K562 (cell line): Measurements from ENCODE around the gene LSM4. TPM values are rescaled to one million over a fixed set of nuclear protein-coding genes. Genes with fewer than 3 reads are reported as not detected.

Experiments used
- ATAC-seq: fragments of 200-7000 bp; cut with Tn5 transposase; 3 replicates; pipeline ENCODE4 v1.9.1; 2020; ENCODE audit warnings: moderate library complexity
- BruUV-seq: library from RNA; stranded (reverse); fragments of 400-500 nt; replicated peaks from 2 replicates; lab custom pipeline; 2021; lab: Mats Ljungman, UMichigan
- CTCF ChIA-PET: fragments of 300-600 bp; formaldehyde crosslinking; extraction: SDS; loops from one replicate; lab custom pipeline; 2021; ENCODE audit warnings: low intra/inter-chr PET ratio; lab: Yijun Ruan, JAX
- POLR2A ChIA-PET: fragments of 300-600, 350-650 bp; sonication (Branson Sonifier 250); formaldehyde crosslinking; extraction: SDS; loops from one replicate; lab custom pipeline; 2021; ENCODE audit warnings: antibody characterized with exemption, inconsistent platforms; lab: Yijun Ruan, JAX
- DNase-seq, 4 experiments: peaks; one replicate each; pipeline versions ENCODE4 v3.0.0 to v3.0.0-alpha.2; 2011 to 2018; ENCODE audit warnings: low spot score in 3 of 4, mixed read lengths in 3 of 4; ENCODE audit errors: extremely low read depth in 1 of 4
- FAIRE-seq: peaks from 2 replicates; lab custom pipeline; 2011; peaks lifted over from hg19 to GRCh38; lab: Jason Lieb, UNC
- H2AFZ ChIP-seq: 2 replicates; pipeline ENCODE4 v1.6.0; 2011; ENCODE audit warnings: low read depth, low read length, control low read depth, inconsistent platforms
- H3K27ac ChIP-seq: fragments of 200-600 bp; 3 replicates; pipeline ENCODE4 v1.8.0; 2011; ENCODE audit warnings: low read depth, mild to moderate bottlenecking, control low read depth, inconsistent platforms, low read length, moderate library complexity, mixed read lengths; ENCODE audit errors: extremely low read depth
- H3K27me3 ChIP-seq, 2 experiments: fragments of 300-600 bp in 1 of 2; 2 replicates in 1 of 2; 3 replicates in 1 of 2; pipeline versions ENCODE4 v1.6.0 to v1.8.0; 2011; ENCODE audit warnings: inconsistent platforms in 2 of 2, low read length in 2 of 2, mild to moderate bottlenecking in 1 of 2, mixed read lengths in 1 of 2, moderate library complexity in 1 of 2; ENCODE audit not compliant: control insufficient read depth in 2 of 2, insufficient read depth in 2 of 2
- H3K36me3 ChIP-seq: fragments of 300-600 bp; 3 replicates; pipeline ENCODE4 v1.8.0; 2011; ENCODE audit warnings: mild to moderate bottlenecking, low read length, inconsistent platforms; ENCODE audit not compliant: control insufficient read depth, insufficient read depth
- H3K4me1 ChIP-seq, 2 experiments: fragments of 200-600 bp in 1 of 2; replicated peaks in 1 of 2; 2 replicates in 1 of 2; 3 replicates in 1 of 2; pipeline versions ENCODE4 v1.5.1 to v1.8.0; 2011; ENCODE audit warnings: inconsistent platforms in 2 of 2, low read length in 2 of 2, mild to moderate bottlenecking in 1 of 2, mixed read lengths in 1 of 2, moderate library complexity in 1 of 2; ENCODE audit not compliant: control insufficient read depth in 2 of 2, insufficient read depth in 2 of 2
- H3K4me2 ChIP-seq: 2 replicates; pipeline ENCODE4 v1.6.1; 2011; ENCODE audit warnings: low read length, control low read depth, inconsistent platforms, mixed read lengths; ENCODE audit not compliant: insufficient read depth
- H3K4me3 ChIP-seq: fragments of 200-600 bp; sonication (generic), shearing (Covaris generic); 2 replicates; pipeline ENCODE4 v1.5.1; 2016; ENCODE audit warnings: control low read depth, inconsistent platforms
- H3K79me2 ChIP-seq: fragments of 200-600 bp; 3 replicates; pipeline ENCODE4 v1.8.0; 2011; ENCODE audit warnings: low read length, inconsistent platforms; ENCODE audit not compliant: control insufficient read depth, insufficient read depth
- H3K9ac ChIP-seq, 2 experiments: 2 replicates each; pipeline versions ENCODE4 v1.6.0 to v1.6.1; 2011; ENCODE audit warnings: low read depth in 2 of 2, low read length in 2 of 2, control low read depth in 1 of 2, inconsistent platforms in 1 of 2, mild to moderate bottlenecking in 1 of 2, mixed read lengths in 1 of 2; ENCODE audit not compliant: insufficient read depth in 1 of 2
- H3K9me1 ChIP-seq: one replicate; pipeline ENCODE4 v1.6.0; 2011; ENCODE audit warnings: inconsistent platforms, mild to moderate bottlenecking, low read length, moderate library complexity; ENCODE audit not compliant: control insufficient read depth, insufficient read depth
- H3K9me3 ChIP-seq: replicated peaks from 2 replicates; pipeline ENCODE4 v1.5.1; 2011; ENCODE audit warnings: low read depth, low read length, inconsistent platforms; ENCODE audit not compliant: control insufficient read depth, insufficient read depth
- H4K20me1 ChIP-seq: replicated peaks from 2 replicates; pipeline ENCODE4 v1.6.1; 2011; ENCODE audit warnings: low read length, inconsistent platforms, mixed read lengths; ENCODE audit not compliant: control insufficient read depth, insufficient read depth
- HLTF ChIP-seq: fragments of 450-650 bp; IDR thresholded peaks from 2 replicates; pipeline ENCODE4 v1.6.1; 2016
- ZKSCAN8 ChIP-seq: fragments of 200-800 bp; sonication (Bioruptor generic); IDR thresholded peaks from 2 replicates; pipeline ENCODE4 v1.6.1; 2016; ENCODE audit warnings: missing genetic modification characterization, missing compliant biosample characterization
- ZNF165 ChIP-seq: fragments of 250-450 bp; sonication (Bioruptor Pico); IDR thresholded peaks from 2 replicates; pipeline ENCODE4 v1.4.0; 2020; ENCODE audit warnings: borderline replicate concordance
- ZNF696 ChIP-seq: fragments of 250-450 bp; sonication (Bioruptor Pico); conservative IDR thresholded peaks from 2 replicates; pipeline ENCODE4 v1.4.0; 2020; ENCODE audit warnings: mild to moderate bottlenecking, moderate library complexity
- WGBS: fragments of 100-300 bp; shearing (Covaris generic); methylation state at CpG from one replicate; pipeline ENCODE4 v1.1.6; 2016; ENCODE audit warnings: low coverage, mixed read lengths; ENCODE audit not compliant: insufficient coverage; ENCODE audit errors: missing lambda C conversion rate; 5-methylcytosine and 5-hydroxymethylcytosine counted together
- in situ Hi-C: fragments of 300-500 bp; cut with MboI; formaldehyde crosslinking; loops from 4 replicates; pipeline ENCODE4 v1.15.0; 2018; ENCODE audit warnings: inconsistent platforms, mixed read lengths
- intact Hi-C: fragments of 100-400 bp; cut with micrococcal nuclease; formaldehyde crosslinking; loops from 2 replicates; pipeline ENCODE4 v1.14.2; 2022
- polyA plus RNA-seq, 8 experiments: library from polyadenylated mRNA; depleted of rRNA in 4 of 8; stranded (reverse) in 5 of 8; unstranded in 3 of 8; fragments of >200 nt; fragmentation: Nextera tagmentation in 2 of 8; fragmentation: Illumina TruSeq in 1 of 8; extraction: Ambion mirVana in 2 of 8; extraction: Trizol in 1 of 8; gene quantifications; 2 replicates each; pipeline versions ENCODE4 v1.2.1 to v1.2.3, GENCODE V29; 2011 to 2014; ENCODE audit warnings: inconsistent platforms in 1 of 8, missing spikeins in 1 of 8
- total RNA-seq, 7 experiments: library from RNA; depleted of rRNA in 6 of 7; stranded (reverse); fragments of >200 nt in 6 of 7; fragmentation: Illumina TruSeq in 2 of 7; extraction: Trizol in 2 of 7; gene quantifications; 2 replicates each; pipeline versions ENCODE4 v1.2.1 to v1.2.3, GENCODE V29; 2011 to 2021; ENCODE audit warnings: low replicate concordance in 1 of 7

The LSM4 gene
- total and polyA plus RNA-seq, 9 of the 15 experiments (the other 6 are each of a cell fraction or from before 2014, with no cell fraction given), result 11.9 to 763 (median 202) TPM

- no peak overlapping the region for H3K27ac ChIP-seq
- no peaks in the 10 kb centered on the region for H3K9me3 ChIP-seq
- CTCF ChIA-PET, result no interaction called here
- POLR2A ChIA-PET, result interaction anchor here (0.6 to 0.8 kb wide), 2 partner anchors 10 to 143 kb away, joined by 3 to 4 read pairs; no protein-coding TSS in a partner anchor
- WGBS, result 87% methylated on average over 17 of the region's 26 CpGs
- BruUV-seq, result no TSS peak
- in situ Hi-C loops, result no loop called here
- H3K9me1 ChIP-seq, result no peaks in the 10 kb centered on the region
- H2AFZ ChIP-seq, result no peak overlapping the region
- H3K36me3 ChIP-seq, result no peaks in the 10 kb centered on the region
- H3K4me3 ChIP-seq, result no peak overlapping the region
- no peak overlapping the region for H3K4me2 ChIP-seq
- no peak for DNase-seq
- peak overlapping the region in 1 of 2 experiments; percentile 74; a peak in 2 of 4 replicates for H3K9ac ChIP-seq
- H3K4me1 ChIP-seq, result peaks cover 22 to 56% of the 10 kb centered on the region in 2 experiments
- no peak for ATAC-seq
- TF ChIP-seq HLTF (no peak), ZNF696 (CRISPR knock-in tag) (no peak), ZKSCAN8 (CRISPR knock-in tag) (0 out of 2 replicates have a peak, but pooled peaks have one; percentile 51), ZNF165 (no peak)
- H3K79me2 ChIP-seq, result peaks cover 12% of the 10 kb centered on the region; the same call in 2 of the 3 replicates
- intact Hi-C loops, result no loop called here
- no peaks in the 10 kb centered on the region for H4K20me1 ChIP-seq
- no peak for FAIRE-seq
- no peaks in the 10 kb centered on the region for H3K27me3 ChIP-seq
These were observed 34.8 kb downstream of the LSM4 start for GRCh38 chr19:18287836-18288772.
